GM19043 (cell line): ENCODE data around the gene MT1E.
"Not testable (repeated sequence)": the region's sequence is repeated elsewhere in the genome, so short reads cannot be mapped to it uniquely, and the experiment has no call there.

Experiments used
- ATAC-seq: cut with Tn5 transposase; IDR thresholded peaks from one replicate; pipeline ENCODE4 v1.9.1; 2021; ENCODE audit warnings: low read depth; ENCODE audit not compliant: unreplicated experiment

Gene MT1E

DNA sequence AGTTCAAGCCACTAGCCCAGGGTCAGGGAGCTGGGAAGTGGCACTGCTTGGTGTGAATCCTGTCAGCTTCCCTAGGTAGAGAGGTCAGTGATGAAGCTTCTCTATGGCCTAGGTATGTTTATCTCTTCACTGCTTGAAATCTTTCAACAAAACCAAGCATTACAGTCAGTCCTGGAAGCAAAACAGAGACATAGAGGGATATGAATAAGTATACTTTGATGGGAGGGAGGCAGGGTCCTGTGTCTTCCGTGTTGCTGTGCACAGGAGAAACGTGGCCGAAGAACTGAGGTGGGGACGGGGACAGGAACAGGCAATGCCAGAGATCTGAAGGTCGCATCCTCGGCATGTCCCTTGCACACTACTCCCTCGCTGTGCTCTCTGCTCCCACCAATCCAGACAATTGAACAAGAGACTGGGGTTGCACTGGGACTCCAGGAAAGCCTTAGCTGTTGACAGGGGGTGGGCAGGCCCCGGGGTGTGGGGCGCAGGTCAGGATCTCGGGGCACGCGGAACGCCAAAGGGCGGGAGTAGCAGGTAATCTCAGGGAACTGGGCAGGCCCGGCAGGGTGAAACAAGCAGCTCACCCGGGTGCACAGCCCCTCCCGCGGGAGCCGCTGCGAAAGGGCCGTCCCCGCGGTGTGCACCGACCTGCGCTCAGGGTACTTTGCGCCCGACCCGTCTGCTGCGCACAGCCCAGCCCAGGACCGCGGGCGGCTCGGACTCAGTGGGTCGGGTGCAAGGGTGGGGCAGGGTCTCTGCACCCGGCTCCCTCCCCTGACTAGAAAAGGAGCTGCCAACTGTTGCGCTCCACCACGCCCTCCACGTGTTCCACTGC lies 43.6 kb downstream of the MT1E start, which contains the start of gene MT1H:
TSS of gene MT1H (plus strand) at position 810 of the 835 bp plus-strand sequence. CDS start 71 bp downstream, outside the sequence.
- ATAC-seq, result no peak

DNA sequence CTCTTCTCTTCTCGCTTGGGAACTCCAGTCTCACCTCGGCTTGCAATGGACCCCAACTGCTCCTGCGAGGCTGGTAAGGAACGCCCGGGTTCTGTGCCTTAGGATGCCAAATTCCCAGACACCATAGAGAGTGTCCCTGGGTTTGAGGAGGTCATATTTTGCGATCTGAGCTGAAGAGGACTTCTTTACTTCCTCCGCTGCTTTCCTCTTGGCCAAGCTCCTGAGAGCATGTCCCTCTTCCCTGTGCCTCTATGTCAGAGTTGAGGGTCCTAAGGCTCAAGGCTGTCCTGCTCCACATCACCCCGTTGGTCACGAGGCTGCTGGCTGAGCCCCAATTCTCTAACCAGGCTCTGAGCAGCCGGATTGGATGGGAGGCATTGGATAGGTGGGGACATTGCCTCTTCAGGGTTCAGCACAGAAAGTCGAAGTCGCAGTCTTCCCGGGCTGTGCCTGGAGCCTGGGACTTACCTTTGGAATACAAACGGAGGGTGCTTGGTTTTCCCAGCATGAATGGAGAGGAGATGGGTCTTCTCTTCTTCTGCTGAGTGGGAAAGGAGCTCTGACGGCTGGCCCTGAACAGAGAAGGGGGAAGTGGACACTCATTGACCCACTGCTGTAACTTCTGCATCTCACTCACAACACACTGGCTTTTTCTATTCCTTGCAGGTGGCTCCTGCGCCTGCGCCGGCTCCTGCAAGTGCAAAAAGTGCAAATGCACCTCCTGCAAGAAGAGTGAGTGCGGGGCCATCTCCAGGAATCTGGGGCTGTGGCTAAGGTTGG lies 44.4 kb downstream of the MT1E start:
- ATAC-seq, result no peak

GRCh38 chr16:56670620-56670934 lies 45.0 kb downstream of the MT1E start:
- ATAC-seq, result no peak

DNA sequence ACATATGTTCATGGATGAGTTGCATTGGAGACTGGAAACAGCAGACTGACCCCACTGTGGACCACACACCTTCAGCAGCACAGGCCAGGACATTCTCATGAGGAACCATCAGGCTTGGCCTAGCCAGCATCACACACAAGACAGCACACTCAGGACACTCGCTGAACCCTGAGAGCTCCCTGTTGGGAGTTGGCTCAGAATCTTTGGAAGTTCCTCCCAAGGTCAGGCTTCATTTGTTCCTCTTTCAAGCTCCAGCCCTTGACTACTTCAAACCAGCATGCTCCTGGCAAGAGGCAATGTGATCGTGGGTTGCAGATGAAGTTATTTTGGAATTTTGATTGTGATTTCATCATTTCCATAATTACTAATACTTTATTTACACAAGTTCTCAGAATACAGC lies 46.1 kb downstream of the MT1E start:
- not testable (repeated sequence) for ATAC-seq

GRCh38 chr16:56672171-56672570 lies 46.6 kb downstream of the MT1E start:
- ATAC-seq, result not testable (repeated sequence)

- ATAC-seq, result no peak
These were observed 47.4 kb downstream of the MT1E start for GRCh38 chr16:56672761-56673536.

DNA sequence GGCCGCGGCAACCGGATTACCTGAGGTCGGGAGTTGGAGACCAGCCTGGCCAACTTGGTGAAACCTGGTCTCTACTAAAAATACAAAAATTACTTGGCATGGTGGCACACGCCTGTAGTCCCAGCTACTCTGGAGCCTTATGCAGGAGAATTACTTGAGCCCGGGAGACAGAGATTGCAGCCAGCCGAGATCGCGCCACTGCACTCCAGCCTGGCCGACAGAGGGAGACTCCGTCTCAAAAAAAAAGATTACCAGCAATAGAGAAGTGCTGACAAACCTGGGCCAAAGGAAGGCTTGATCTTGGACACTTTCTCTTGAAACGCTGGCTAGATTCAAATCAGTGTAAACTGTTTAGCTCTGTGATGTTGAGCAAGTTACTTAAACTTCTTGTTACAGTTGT lies 48.3 kb downstream of the MT1E start:
- ATAC-seq, result no peak

- not testable (repeated sequence) for ATAC-seq
These were observed 49.0 kb downstream of the MT1E start for GRCh38 chr16:56674570-56674969.

- no peak for ATAC-seq
These were observed 50.2 kb downstream of the MT1E start for GRCh38 chr16:56675685-56676210.
